Measurements from ENCODE around the gene CAPNS1.
"Not testable (repeated sequence)": the region's sequence is repeated elsewhere in the genome, so short reads cannot be mapped to it uniquely, and the experiment has no call there.

DNA sequence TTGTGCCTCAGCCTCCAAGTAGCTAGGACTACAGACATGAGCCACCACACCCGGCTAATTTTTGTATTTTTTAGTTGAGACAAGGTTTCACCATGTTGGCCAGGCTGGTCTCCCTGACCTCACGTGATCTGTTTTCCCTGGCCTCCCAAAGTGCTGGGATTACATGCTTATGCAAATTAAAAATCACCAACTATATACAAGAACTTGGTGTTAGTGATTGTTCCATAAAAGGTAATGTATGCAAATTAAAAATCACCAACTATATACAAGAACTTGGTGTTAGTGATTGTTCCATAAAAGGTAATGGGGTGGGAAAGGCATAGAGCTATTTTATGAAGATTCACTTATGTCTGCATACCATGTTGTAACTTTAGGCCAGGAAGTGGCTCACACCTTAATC lies 39.2 kb downstream of the CAPNS1 start:
- TF ChIP-seq SUZ12 (IDR thresholded peaks at IDR 0.05; ENCODE audit: extremely low read depth, insufficient read depth, insufficient read length); ZNF274 (IDR thresholded peaks at IDR 0.05; ENCODE audit: low read depth, low read length): not testable (repeated sequence)
